Pancreas (tissue), 10 donors: ENCODE results near the gene NRSN1. TPM values are rescaled to one million over a fixed set of nuclear protein-coding genes. Genes with fewer than 3 reads are reported as not detected.

Experiments used
- ATAC-seq, 4 donors: fragments of 200-7000 bp; cut with Tn5 transposase; one replicate each; pipeline versions ENCODE4 v1.8.0 to v1.9.1; 2020; ENCODE audit warnings: mild to moderate bottlenecking in 4 of 4, moderate library complexity in 4 of 4
- DNase-seq, 6 donors: peaks; one replicate each; pipeline ENCODE4 v3.0.0-alpha.2; 2020
- FAIRE-seq: peaks from 2 replicates; lab custom pipeline; 2012; peaks lifted over from hg19 to GRCh38; lab: Jason Lieb, UNC
- H3K27ac ChIP-seq, 4 donors: fragments of 200-600 bp; sonication (generic); 1 replicate in 3 of 4; 2 replicates in 1 of 4; pipeline versions ENCODE4 v1.5.0 to v1.8.0; 2020
- H3K27me3 ChIP-seq, 4 donors: fragments of 200-600 bp; one replicate each; pipeline ENCODE4 v1.8.0; 2021
- H3K36me3 ChIP-seq, 3 donors: fragments of 200-600 bp; sonication (generic) in 1 of 3; one replicate each; pipeline versions ENCODE4 v1.5.0 to v1.8.0; 2020 to 2021
- H3K4me1 ChIP-seq, 3 donors: fragments of 200-600 bp; one replicate each; pipeline ENCODE4 v1.8.0; 2021
- H3K4me3 ChIP-seq, 4 donors: fragments of 200-600 bp; sonication (generic) in 2 of 4; one replicate each; pipeline versions ENCODE4 v1.5.0 to v1.8.0; 2020 to 2021
- H3K9me3 ChIP-seq, 4 donors: fragments of 200-600 bp; one replicate each; pipeline ENCODE4 v1.8.0; 2021
- WGBS, 2 donors: extraction: QIAGEN DNeasy Blood & Tissue Kit; methylation state at CpG; one replicate each; pipeline ENCODE4 v1.1.7; 2013; 5-methylcytosine and 5-hydroxymethylcytosine counted together
- intact Hi-C, 3 donors: fragments of 100-400 bp; cut with DNase I; formaldehyde crosslinking; loops; one replicate each; pipeline versions ENCODE4 v1.11.1 to v1.14.2; 2022
- polyA plus RNA-seq, 2 donors: library from polyadenylated mRNA; stranded (reverse); fragments of 200-250 nt; gene quantifications; one replicate each; pipeline ENCODE4 v1.2.3, GENCODE V29; 2013
- total RNA-seq, 6 donors: library from RNA; stranded (reverse); fragmentation: NEBNext Ultra II Directional in 4 of 6; extraction: Animal tissue kit (Norgen Biotek cat#: 25700) in 4 of 6; gene quantifications; one replicate each; pipeline versions ENCODE4 v1.2.1 to v1.2.4, GENCODE V29; 2021 to 2023
- TF ChIP-seq, protein P1 (sequence below), 4 donors: fragments of 200-600 bp; sonication (generic) in 3 of 4; IDR thresholded peaks; one replicate each; pipeline versions ENCODE4 v1.5.0 to v1.8.0; 2021; ENCODE audit warnings: antibody characterized with exemption in 4 of 4
- donor health status: healthy with polysubstance abuse.
- donor health status: DM: no; HTN: no; CAD: no; lungs with moderate emphysema.
- donor health status: DM: no; HTN: no; CAD: no.
- donor health status: control.
- donor health status: control.
- donor health status: Bipolar disorder and iron deficiency.
- donor health status: DM: yes; HTN: yes; CAD: no.
- donor health status: DM: no; HTN: no; CAD: no.
- donor health status: DM: no; HTN: no; CAD: no.
- donor health status: DM: yes; HTN: yes; CAD: no.

Gene NRSN1
- total and polyA plus RNA-seq, 8 donors: 0.12 to 1.2 (median 0.28) TPM; not detected in 1

DNA sequence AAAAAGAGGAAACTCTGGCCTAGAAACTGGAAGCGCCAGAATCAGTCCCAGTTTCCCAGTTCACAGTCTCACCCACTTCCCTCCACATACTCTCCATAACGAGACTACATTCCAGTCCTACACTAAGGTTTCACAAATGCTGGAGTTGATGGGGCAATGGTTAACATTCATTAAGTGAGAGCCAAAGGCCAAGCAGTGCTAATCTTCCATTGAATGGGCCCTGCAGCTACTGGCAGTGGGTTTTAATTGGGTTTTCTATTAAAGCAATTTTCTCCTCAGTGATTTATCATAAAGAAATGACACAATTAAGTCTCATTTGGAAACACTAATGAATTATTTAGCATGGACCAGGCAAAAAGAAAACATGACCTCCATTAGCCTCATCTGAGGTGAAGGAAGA is 20.8 kb upstream of the NRSN1 start:
- 55 to 65% methylated on average over 2 of the region's 2 CpGs for WGBS, 2 donors
- TF ChIP-seq, protein P1, sequence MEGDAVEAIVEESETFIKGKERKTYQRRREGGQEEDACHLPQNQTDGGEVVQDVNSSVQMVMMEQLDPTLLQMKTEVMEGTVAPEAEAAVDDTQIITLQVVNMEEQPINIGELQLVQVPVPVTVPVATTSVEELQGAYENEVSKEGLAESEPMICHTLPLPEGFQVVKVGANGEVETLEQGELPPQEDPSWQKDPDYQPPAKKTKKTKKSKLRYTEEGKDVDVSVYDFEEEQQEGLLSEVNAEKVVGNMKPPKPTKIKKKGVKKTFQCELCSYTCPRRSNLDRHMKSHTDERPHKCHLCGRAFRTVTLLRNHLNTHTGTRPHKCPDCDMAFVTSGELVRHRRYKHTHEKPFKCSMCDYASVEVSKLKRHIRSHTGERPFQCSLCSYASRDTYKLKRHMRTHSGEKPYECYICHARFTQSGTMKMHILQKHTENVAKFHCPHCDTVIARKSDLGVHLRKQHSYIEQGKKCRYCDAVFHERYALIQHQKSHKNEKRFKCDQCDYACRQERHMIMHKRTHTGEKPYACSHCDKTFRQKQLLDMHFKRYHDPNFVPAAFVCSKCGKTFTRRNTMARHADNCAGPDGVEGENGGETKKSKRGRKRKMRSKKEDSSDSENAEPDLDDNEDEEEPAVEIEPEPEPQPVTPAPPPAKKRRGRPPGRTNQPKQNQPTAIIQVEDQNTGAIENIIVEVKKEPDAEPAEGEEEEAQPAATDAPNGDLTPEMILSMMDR (IDR thresholded peaks at IDR 0.05): no peak
- no peak overlapping the region for H3K27ac ChIP-seq
- no peaks in the 10 kb centered on the region for H3K4me1 ChIP-seq
- H3K36me3 ChIP-seq: no peaks in the 10 kb centered on the region
- ATAC-seq: no peak
- FAIRE-seq: no peak
- intact Hi-C loops: no loop called here
- DNase-seq: no peak
- H3K9me3 ChIP-seq: no peaks in the 10 kb centered on the region
- H3K27me3 ChIP-seq: no peaks in the 10 kb centered on the region
- H3K4me3 ChIP-seq: no peak overlapping the region

- Histone ChIP-seq H3K36me3 (no peaks in the 10 kb centered on the region), H3K4me3 (no peak overlapping the region), H3K27me3 (no peaks in the 10 kb centered on the region), H3K4me1 (no peaks in the 10 kb centered on the region), H3K9me3 (no peaks in the 10 kb centered on the region), H3K27ac (no peak overlapping the region)
- TF ChIP-seq, protein P1 (IDR thresholded peaks at IDR 0.05): no peak
- WGBS, 2 donors: 49 to 52% methylated on average over 5 of the region's 5 CpGs
- ATAC-seq (no peak), FAIRE-seq (no peak), DNase-seq (no peak)
- intact Hi-C loops: no loop called here
Measured at GRCh38 chr6:24106291-24106690, 19.7 kb upstream of the NRSN1 start.

GRCh38 chr6:24107294-24107693 is 18.7 kb upstream of the NRSN1 start:
- Histone ChIP-seq H3K9me3 (no peaks in the 10 kb centered on the region), H3K27me3 (no peaks in the 10 kb centered on the region), H3K4me1 (no peaks in the 10 kb centered on the region), H3K27ac (no peak overlapping the region), H3K36me3 (no peaks in the 10 kb centered on the region), H3K4me3 (no peak overlapping the region)
- DNase-seq (no peak), ATAC-seq (no peak), FAIRE-seq (no peak)
- TF ChIP-seq, protein P1 (IDR thresholded peaks at IDR 0.05): no peak
- intact Hi-C loops: no loop called here
- WGBS, 2 donors: 55 to 56% methylated on average over 1 of the region's 1 CpG

- DNase-seq (no peak), FAIRE-seq (no peak), ATAC-seq (no peak)
- intact Hi-C loops: no loop called here
- no peaks in the 10 kb centered on the region for H3K36me3 ChIP-seq
- no peak overlapping the region for H3K4me3 ChIP-seq
- H3K27me3 ChIP-seq: no peaks in the 10 kb centered on the region
- H3K9me3 ChIP-seq: no peaks in the 10 kb centered on the region
- H3K4me1 ChIP-seq: no peaks in the 10 kb centered on the region
- TF ChIP-seq, protein P1 (IDR thresholded peaks at IDR 0.05): no peak
- 55 to 63% methylated on average over 6 of the region's 6 CpGs for WGBS, 2 donors
- H3K27ac ChIP-seq: no peak overlapping the region
Measured at GRCh38 chr6:24108056-24108455, 18.0 kb upstream of the NRSN1 start.

DNA sequence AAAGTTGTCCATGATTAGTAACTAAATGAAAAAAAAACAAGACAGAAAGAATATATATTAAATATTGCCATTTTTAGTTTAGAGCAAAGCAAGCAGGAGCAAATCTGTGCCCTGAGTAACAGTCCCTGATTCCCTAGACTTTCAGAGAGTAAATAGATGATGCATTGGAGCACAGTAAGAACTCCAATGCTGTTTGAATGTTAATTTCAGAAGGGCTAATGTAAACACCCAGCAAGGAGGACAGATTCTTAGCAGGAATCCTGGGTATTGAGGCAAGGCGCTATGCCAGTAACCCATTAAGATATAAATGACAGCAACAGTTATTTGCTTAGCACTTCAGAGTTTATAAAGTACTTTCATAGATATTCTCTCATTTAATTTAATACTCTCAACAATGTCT is 15.6 kb upstream of the NRSN1 start:
- TF ChIP-seq, protein P1 (IDR thresholded peaks at IDR 0.05): no peak
- FAIRE-seq (no peak), DNase-seq (no peak), ATAC-seq (no peak)
- H3K27me3 ChIP-seq: no peaks in the 10 kb centered on the region
- WGBS, 2 donors: 0 to 48% methylated on average over 1 of the region's 1 CpG
- H3K4me3 ChIP-seq: no peak overlapping the region
- no peaks in the 10 kb centered on the region for H3K36me3 ChIP-seq
- intact Hi-C loops: no loop called here
- no peaks in the 10 kb centered on the region for H3K4me1 ChIP-seq
- no peaks in the 10 kb centered on the region for H3K9me3 ChIP-seq
- H3K27ac ChIP-seq: no peak overlapping the region
